Chondrocyte (in vitro differentiated cells): ENCODE measurements around the gene PAQR3. TPM values are rescaled to one million over a fixed set of nuclear protein-coding genes. Genes with fewer than 3 reads are reported as not detected.

ENCODE experiments used
- DNase-seq: peaks from one replicate; pipeline ENCODE4 v3.0.0; 2021; ENCODE audit warnings: mixed read lengths, low spot score
- H3K27ac Mint-ChIP-seq: one replicate; pipeline ENCODE4 v1.8.0; 2021; ENCODE audit warnings: mild to moderate bottlenecking, moderate library complexity, mixed read lengths; ENCODE audit not compliant: unreplicated experiment
- H3K27me3 Mint-ChIP-seq: 2 replicates; pipeline ENCODE4 v1.8.0; 2021; ENCODE audit warnings: low read depth, mixed read lengths
- H3K36me3 Mint-ChIP-seq: 2 replicates; pipeline ENCODE4 v1.8.0; 2021; ENCODE audit warnings: low read depth, mixed read lengths
- H3K4me1 Mint-ChIP-seq: 2 replicates; pipeline ENCODE4 v1.8.0; 2021; ENCODE audit warnings: low read depth, mild to moderate bottlenecking, mixed read lengths
- H3K4me3 Mint-ChIP-seq: one replicate; pipeline ENCODE4 v1.8.0; 2021; ENCODE audit warnings: mild to moderate bottlenecking, moderate library complexity, mixed read lengths; ENCODE audit not compliant: unreplicated experiment
- H3K9me3 Mint-ChIP-seq: 2 replicates; pipeline ENCODE4 v1.8.0; 2021; ENCODE audit warnings: low read depth, mixed read lengths
- CTCF ChIP-seq: fragments of 200-600 bp; sonication (generic); IDR thresholded peaks from 2 replicates; pipeline ENCODE4 v1.5.0; 2021; ENCODE audit warnings: antibody characterized with exemption, mild to moderate bottlenecking, moderate library complexity
- total RNA-seq: library from RNA; stranded (reverse); gene quantifications from 3 replicates; pipeline ENCODE4 v1.2.1, GENCODE V29; 2021

Gene PAQR3
- total RNA-seq, 1 donor from 2014 or later = 13.8 TPM

DNA sequence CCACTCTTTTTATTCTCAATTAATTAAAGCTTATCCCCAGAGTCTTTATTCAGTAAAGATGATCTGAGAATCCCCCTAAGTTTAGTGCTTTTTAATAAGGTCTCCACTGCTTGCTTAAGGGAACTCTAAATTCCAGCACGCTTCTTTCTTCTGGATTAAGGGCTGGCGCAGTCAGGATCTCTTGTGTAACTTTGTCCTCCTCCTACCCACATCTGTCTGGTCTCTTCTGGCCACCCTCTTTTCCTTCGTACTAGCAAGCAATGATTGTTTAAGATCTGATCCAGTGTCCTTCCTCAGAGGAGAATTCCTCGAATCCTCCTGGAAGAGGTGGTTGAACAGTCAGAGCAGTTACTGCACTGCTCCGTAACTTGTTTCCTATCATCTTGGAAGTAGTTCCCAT lies 14.0 kb upstream of the PAQR3 start:
- Mint-ChIP-seq H3K9me3 (no peaks in the 10 kb centered on the region), H3K4me3 (no peak overlapping the region), H3K27me3 (peaks cover 35% of the 10 kb centered on the region), H3K4me1 (no peaks in the 10 kb centered on the region), H3K27ac (no peak overlapping the region), H3K36me3 (no peaks in the 10 kb centered on the region)
- no peak for DNase-seq
- no peak for TF ChIP-seq CTCF

GRCh38 chr4:78951862-78952472 lies 12.7 kb upstream of the PAQR3 start:
- no peak overlapping the region for H3K4me3 Mint-ChIP-seq
- no peaks in the 10 kb centered on the region for H3K9me3 Mint-ChIP-seq
- H3K36me3 Mint-ChIP-seq = peaks cover 3% of the 10 kb centered on the region
- peaks cover 47% of the 10 kb centered on the region for H3K27me3 Mint-ChIP-seq
- no peaks in the 10 kb centered on the region for H3K4me1 Mint-ChIP-seq
- H3K27ac Mint-ChIP-seq = no peak overlapping the region
- TF ChIP-seq CTCF = peak; percentile 92
- no peak for DNase-seq

- peaks cover 6% of the 10 kb centered on the region for H3K36me3 Mint-ChIP-seq
- peaks cover 54% of the 10 kb centered on the region for H3K27me3 Mint-ChIP-seq
- H3K4me3 Mint-ChIP-seq = no peak overlapping the region
- H3K4me1 Mint-ChIP-seq = no peaks in the 10 kb centered on the region
- TF ChIP-seq CTCF = no peak
- H3K9me3 Mint-ChIP-seq = peaks cover 7% of the 10 kb centered on the region
- DNase-seq = no peak
- H3K27ac Mint-ChIP-seq = no peak overlapping the region
Measured at GRCh38 chr4:78949735-78950134, 10.5 kb upstream of the PAQR3 start.

- Mint-ChIP-seq H3K9me3 (peaks cover 7% of the 10 kb centered on the region), H3K4me3 (no peak overlapping the region), H3K27ac (no peak overlapping the region), H3K4me1 (no peaks in the 10 kb centered on the region), H3K36me3 (peaks cover 6% of the 10 kb centered on the region), H3K27me3 (peaks cover 62% of the 10 kb centered on the region)
- no peak for DNase-seq
- TF ChIP-seq CTCF = no peak
Measured at GRCh38 chr4:78945651-78946179, 6.5 kb upstream of the PAQR3 start.

GRCh38 chr4:78944381-78944780 lies 5.1 kb upstream of the PAQR3 start:
- no peak for DNase-seq
- H3K27ac Mint-ChIP-seq = no peak overlapping the region
- H3K27me3 Mint-ChIP-seq = peaks cover 62% of the 10 kb centered on the region
- H3K9me3 Mint-ChIP-seq = peaks cover 7% of the 10 kb centered on the region
- H3K4me1 Mint-ChIP-seq = peaks cover 6% of the 10 kb centered on the region
- H3K36me3 Mint-ChIP-seq = peaks cover 6% of the 10 kb centered on the region
- TF ChIP-seq CTCF = no peak
- no peak overlapping the region for H3K4me3 Mint-ChIP-seq
